HepG2 (cell line): ENCODE data around the gene CBFA2T2. TPM values are rescaled to one million over a fixed set of nuclear protein-coding genes. Genes with fewer than 3 reads are reported as not detected.

ENCODE experiments used
- GABPA ChIP-seq, 2 experiments: IDR thresholded peaks; 2 replicates each; pipeline ENCODE4 v1.6.1; 2011 to 2016; ENCODE audit warnings: low read depth in 2 of 2, low read length in 1 of 2, missing biosample characterization in 1 of 2, missing genetic modification characterization in 1 of 2
- HNRNPL ChIP-seq: fragments of 200-400 bp; formaldehyde crosslinking; IDR thresholded peaks from 2 replicates; pipeline ENCODE4 v1.6.1; 2017; ENCODE audit warnings: mild to moderate bottlenecking, low read depth, low read length
- MEF2D ChIP-seq: sonication (generic); formaldehyde crosslinking; IDR thresholded peaks from 2 replicates; pipeline ENCODE4 v1.5.1; 2020; ENCODE audit warnings: mild to moderate bottlenecking, missing genetic modification reagents
- RXRA ChIP-seq: sonication (generic); formaldehyde crosslinking; IDR thresholded peaks from 2 replicates; pipeline ENCODE4 v1.5.1; 2020; ENCODE audit warnings: missing genetic modification reagents
- SNAPC2 ChIP-seq: sonication (generic); formaldehyde crosslinking; IDR thresholded peaks from 2 replicates; pipeline ENCODE4 v1.8.1; 2022; ENCODE audit warnings: mild to moderate bottlenecking, missing genetic modification reagents
- TSC22D2 ChIP-seq: sonication (generic); formaldehyde crosslinking; IDR thresholded peaks from 2 replicates; pipeline ENCODE4 v1.5.1; 2020; ENCODE audit warnings: missing genetic modification reagents, mild to moderate bottlenecking, borderline replicate concordance
- ZBTB7A ChIP-seq: sonication (generic); formaldehyde crosslinking; IDR thresholded peaks from 2 replicates; pipeline ENCODE4 v1.8.0; 2022; ENCODE audit warnings: mild to moderate bottlenecking, missing genetic modification reagents
- ZNF205 ChIP-seq: IDR thresholded peaks from 2 replicates; pipeline ENCODE4 v1.6.1; 2018; ENCODE audit warnings: missing biosample characterization, missing genetic modification reagents
- ZNF615 ChIP-seq: sonication (generic); formaldehyde crosslinking; IDR thresholded peaks from 2 replicates; pipeline ENCODE4 v1.5.0; 2020; ENCODE audit warnings: mild to moderate bottlenecking, missing genetic modification reagents, borderline replicate concordance
- ZSCAN9 ChIP-seq: IDR thresholded peaks from 2 replicates; pipeline ENCODE4 v1.6.1; 2016; ENCODE audit warnings: borderline replicate concordance
- polyA plus RNA-seq, 8 experiments: library from polyadenylated mRNA; depleted of rRNA in 3 of 8; stranded (reverse) in 7 of 8; unstranded in 1 of 8; fragments of >200 nt; fragmentation: Illumina TruSeq in 4 of 8; extraction: Trizol in 4 of 8; gene quantifications; 2 replicates each; pipeline versions ENCODE4 v1.2.1 to v1.2.3, GENCODE V29; 2011 to 2016; ENCODE audit warnings: low read depth in 4 of 8, missing spikeins in 1 of 8, mixed read lengths in 1 of 8; ENCODE audit not compliant: insufficient read depth in 1 of 8
- total RNA-seq, 5 experiments: library from RNA; depleted of rRNA; stranded (reverse); fragments of >200 nt; fragmentation: Illumina TruSeq; extraction: Trizol; gene quantifications; 2 replicates each; pipeline ENCODE4 v1.2.3, GENCODE V29; 2016; ENCODE audit warnings: low read depth in 1 of 5
- TF ChIP-seq, protein P1 (sequence below): sonication (generic); formaldehyde crosslinking; IDR thresholded peaks from 2 replicates; pipeline ENCODE4 v1.4.0; 2020; ENCODE audit warnings: missing genetic modification reagents
- TF ChIP-seq, protein P2 (sequence below): sonication (generic); formaldehyde crosslinking; IDR thresholded peaks from 2 replicates; pipeline ENCODE4 v1.5.0; 2020; ENCODE audit warnings: mild to moderate bottlenecking, missing genetic modification reagents
- TF ChIP-seq, protein P3 (sequence below): sonication (generic); formaldehyde crosslinking; IDR thresholded peaks from 2 replicates; pipeline ENCODE4 v1.8.1; 2023; ENCODE audit warnings: mild to moderate bottlenecking, inconsistent platforms, moderate library complexity, missing genetic modification reagents, borderline replicate concordance
- TF ChIP-seq, protein P4 (sequence below): sonication (generic); formaldehyde crosslinking; IDR thresholded peaks from 2 replicates; pipeline ENCODE4 v1.5.1; 2020; ENCODE audit warnings: mild to moderate bottlenecking, missing genetic modification reagents, moderate library complexity

The CBFA2T2 gene
- total and polyA plus RNA-seq, 2 of the 13 experiments (the other 11 are each of a cell fraction or from before 2014, with no cell fraction given), result 6.3 to 21.2 TPM

DNA sequence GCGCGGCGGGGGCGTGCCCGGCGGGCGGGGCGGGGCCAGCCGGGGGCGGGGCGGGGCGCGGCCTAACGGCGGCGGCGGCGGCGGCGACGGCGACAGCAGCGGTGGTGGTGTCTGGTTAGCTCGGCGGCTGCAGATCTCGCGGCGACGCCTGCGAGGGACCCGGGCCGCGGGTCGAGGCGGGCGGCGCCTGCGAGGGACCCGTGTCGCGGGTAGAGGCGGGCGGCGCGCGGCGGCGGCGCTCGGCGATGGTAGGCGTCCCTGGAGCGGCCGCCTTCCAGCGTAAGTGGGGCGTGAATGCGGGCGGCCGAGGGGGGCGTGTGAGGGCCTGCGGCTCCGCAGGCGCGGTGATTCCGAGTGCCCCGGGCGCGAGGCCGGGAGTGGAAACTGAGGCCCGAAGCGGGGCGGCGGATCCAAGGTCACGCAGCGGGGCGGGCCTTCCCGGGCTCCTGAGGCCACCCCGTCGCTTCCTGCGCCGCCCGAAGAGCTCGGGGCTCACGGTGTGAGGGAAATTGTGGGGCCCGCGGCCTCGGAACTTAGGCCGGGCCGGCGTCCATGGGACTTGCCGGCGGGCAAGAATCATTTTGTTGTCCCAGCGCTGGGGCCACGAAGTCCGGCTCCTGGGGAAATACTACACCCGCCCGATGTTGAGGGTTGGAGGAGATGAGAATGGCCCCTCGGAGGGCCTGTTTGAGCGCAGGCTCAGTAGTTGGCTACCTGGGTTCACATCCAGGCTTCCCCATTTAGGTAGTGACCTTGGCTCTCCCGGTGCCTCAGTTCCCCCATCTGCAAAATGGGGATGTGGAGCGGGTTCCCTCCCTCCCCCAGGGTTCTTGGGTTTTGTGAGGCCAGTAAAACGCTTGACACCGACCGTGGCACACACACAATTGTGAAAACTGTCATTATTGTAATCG lies at the start of gene CBFA2T2 (continued):
- TF ChIP-seq, protein P1, sequence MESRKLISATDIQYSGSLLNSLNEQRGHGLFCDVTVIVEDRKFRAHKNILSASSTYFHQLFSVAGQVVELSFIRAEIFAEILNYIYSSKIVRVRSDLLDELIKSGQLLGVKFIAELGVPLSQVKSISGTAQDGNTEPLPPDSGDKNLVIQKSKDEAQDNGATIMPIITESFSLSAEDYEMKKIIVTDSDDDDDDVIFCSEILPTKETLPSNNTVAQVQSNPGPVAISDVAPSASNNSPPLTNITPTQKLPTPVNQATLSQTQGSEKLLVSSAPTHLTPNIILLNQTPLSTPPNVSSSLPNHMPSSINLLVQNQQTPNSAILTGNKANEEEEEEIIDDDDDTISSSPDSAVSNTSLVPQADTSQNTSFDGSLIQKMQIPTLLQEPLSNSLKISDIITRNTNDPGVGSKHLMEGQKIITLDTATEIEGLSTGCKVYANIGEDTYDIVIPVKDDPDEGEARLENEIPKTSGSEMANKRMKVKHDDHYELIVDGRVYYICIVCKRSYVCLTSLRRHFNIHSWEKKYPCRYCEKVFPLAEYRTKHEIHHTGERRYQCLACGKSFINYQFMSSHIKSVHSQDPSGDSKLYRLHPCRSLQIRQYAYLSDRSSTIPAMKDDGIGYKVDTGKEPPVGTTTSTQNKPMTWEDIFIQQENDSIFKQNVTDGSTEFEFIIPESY (CRISPR knock-in tag), result no peak
- 0 out of 2 replicates have a peak, but pooled peaks have one; percentile 32 for TF ChIP-seq ZSCAN9 (CRISPR knock-in tag)
- TF ChIP-seq, protein P2, sequence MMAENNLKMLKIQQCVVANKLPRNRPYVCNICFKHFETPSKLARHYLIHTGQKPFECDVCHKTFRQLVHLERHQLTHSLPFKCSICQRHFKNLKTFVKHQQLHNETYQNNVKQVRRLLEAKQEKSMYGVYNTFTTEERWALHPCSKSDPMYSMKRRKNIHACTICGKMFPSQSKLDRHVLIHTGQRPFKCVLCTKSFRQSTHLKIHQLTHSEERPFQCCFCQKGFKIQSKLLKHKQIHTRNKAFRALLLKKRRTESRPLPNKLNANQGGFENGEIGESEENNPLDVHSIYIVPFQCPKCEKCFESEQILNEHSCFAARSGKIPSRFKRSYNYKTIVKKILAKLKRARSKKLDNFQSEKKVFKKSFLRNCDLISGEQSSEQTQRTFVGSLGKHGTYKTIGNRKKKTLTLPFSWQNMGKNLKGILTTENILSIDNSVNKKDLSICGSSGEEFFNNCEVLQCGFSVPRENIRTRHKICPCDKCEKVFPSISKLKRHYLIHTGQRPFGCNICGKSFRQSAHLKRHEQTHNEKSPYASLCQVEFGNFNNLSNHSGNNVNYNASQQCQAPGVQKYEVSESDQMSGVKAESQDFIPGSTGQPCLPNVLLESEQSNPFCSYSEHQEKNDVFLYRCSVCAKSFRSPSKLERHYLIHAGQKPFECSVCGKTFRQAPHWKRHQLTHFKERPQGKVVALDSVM (CRISPR knock-in tag), result peak; percentile 23
- no peak; the same call in 1 of the 2 replicates for TF ChIP-seq GABPA (IDR thresholded peaks at IDR 0.05; ENCODE audit: low read depth, low read length)
- TF ChIP-seq GABPA (CRISPR knock-in tag; IDR thresholded peaks at IDR 0.05; ENCODE audit: low read depth), result no peak
- no peak for TF ChIP-seq TSC22D2
- TF ChIP-seq, protein P3, sequence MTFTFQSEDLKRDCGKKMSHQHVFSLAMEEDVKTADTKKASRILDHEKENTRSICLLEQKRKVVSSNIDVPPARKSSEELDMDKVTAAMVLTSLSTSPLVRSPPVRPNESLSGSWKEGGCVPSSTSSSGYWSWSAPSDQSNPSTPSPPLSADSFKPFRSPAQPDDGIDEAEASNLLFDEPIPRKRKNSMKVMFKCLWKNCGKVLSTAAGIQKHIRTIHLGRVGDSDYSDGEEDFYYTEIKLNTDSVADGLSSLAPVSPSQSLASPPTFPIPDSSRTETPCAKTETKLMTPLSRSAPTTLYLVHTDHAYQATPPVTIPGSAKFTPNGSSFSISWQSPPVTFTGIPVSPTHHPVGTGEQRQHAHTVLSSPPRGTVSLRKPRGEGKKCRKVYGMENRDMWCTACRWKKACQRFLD (CRISPR knock-in tag), result peak; percentile 71; the same call in 1 of the 2 replicates
- 0 out of 2 replicates have a peak, but pooled peaks have one; percentile 61 for TF ChIP-seq HNRNPL
- TF ChIP-seq, protein P4, sequence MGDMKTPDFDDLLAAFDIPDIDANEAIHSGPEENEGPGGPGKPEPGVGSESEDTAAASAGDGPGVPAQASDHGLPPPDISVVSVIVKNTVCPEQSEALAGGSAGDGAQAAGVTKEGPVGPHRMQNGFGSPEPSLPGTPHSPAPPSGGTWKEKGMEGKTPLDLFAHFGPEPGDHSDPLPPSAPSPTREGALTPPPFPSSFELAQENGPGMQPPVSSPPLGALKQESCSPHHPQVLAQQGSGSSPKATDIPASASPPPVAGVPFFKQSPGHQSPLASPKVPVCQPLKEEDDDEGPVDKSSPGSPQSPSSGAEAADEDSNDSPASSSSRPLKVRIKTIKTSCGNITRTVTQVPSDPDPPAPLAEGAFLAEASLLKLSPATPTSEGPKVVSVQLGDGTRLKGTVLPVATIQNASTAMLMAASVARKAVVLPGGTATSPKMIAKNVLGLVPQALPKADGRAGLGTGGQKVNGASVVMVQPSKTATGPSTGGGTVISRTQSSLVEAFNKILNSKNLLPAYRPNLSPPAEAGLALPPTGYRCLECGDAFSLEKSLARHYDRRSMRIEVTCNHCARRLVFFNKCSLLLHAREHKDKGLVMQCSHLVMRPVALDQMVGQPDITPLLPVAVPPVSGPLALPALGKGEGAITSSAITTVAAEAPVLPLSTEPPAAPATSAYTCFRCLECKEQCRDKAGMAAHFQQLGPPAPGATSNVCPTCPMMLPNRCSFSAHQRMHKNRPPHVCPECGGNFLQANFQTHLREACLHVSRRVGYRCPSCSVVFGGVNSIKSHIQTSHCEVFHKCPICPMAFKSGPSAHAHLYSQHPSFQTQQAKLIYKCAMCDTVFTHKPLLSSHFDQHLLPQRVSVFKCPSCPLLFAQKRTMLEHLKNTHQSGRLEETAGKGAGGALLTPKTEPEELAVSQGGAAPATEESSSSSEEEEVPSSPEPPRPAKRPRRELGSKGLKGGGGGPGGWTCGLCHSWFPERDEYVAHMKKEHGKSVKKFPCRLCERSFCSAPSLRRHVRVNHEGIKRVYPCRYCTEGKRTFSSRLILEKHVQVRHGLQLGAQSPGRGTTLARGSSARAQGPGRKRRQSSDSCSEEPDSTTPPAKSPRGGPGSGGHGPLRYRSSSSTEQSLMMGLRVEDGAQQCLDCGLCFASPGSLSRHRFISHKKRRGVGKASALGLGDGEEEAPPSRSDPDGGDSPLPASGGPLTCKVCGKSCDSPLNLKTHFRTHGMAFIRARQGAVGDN (CRISPR knock-in tag), result peak; percentile 94
- TF ChIP-seq RXRA (CRISPR knock-in tag), result peak; percentile 83; the same call in 1 of the 2 replicates
- peak; percentile 47; the same call in 1 of the 2 replicates for TF ChIP-seq ZNF205 (CRISPR knock-in tag)
- TF ChIP-seq ZBTB7A, result peak; percentile 43; the same call in 1 of the 2 replicates
- TF ChIP-seq MEF2D, result no peak
- TF ChIP-seq SNAPC2 (CRISPR knock-in tag), result peak; percentile 72; the same call in 1 of the 2 replicates
- no peak for TF ChIP-seq ZNF615
